NT2/D1 (cell line): ENCODE measurements around the gene RAB3IL1.

Source experiments
- DNase-seq: peaks from one replicate; pipeline ENCODE4 v3.0.0-alpha.2; 2011; ENCODE audit warnings: low read depth, low spot score
- H3K27me3 ChIP-seq: 2 replicates; pipeline ENCODE4 v1.6.0; 2011; ENCODE audit warnings: mild to moderate bottlenecking; ENCODE audit not compliant: insufficient read length, insufficient read depth
- H3K36me3 ChIP-seq: 2 replicates; pipeline ENCODE4 v1.6.1; 2011; ENCODE audit warnings: mild to moderate bottlenecking, low read length, mixed read lengths; ENCODE audit not compliant: insufficient read depth, insufficient read length
- H3K4me1 ChIP-seq: 2 replicates; pipeline ENCODE4 v1.5.1; 2011; ENCODE audit not compliant: insufficient read depth, insufficient read length
- H3K4me3 ChIP-seq: 2 replicates; pipeline ENCODE4 v1.5.1; 2011; ENCODE audit warnings: low read depth; ENCODE audit not compliant: insufficient read length
- H3K9ac ChIP-seq: 2 replicates; pipeline ENCODE4 v1.6.0; 2011; ENCODE audit warnings: low read depth; ENCODE audit not compliant: insufficient read length
- H3K9me3 ChIP-seq: 2 replicates; pipeline ENCODE4 v1.5.1; 2011; ENCODE audit warnings: mild to moderate bottlenecking, low read length; ENCODE audit not compliant: insufficient read depth
- SUZ12 ChIP-seq: IDR thresholded peaks from 2 replicates; pipeline ENCODE4 v1.6.1; 2011; ENCODE audit not compliant: insufficient read length, insufficient read depth; ENCODE audit errors: extremely low read depth
- YY1 ChIP-seq: IDR thresholded peaks from 2 replicates; pipeline ENCODE4 v1.6.1; 2011; ENCODE audit not compliant: insufficient read length, insufficient read depth
- ZNF274 ChIP-seq: IDR thresholded peaks from 2 replicates; pipeline ENCODE4 v1.6.1; 2011; ENCODE audit warnings: mild to moderate bottlenecking, low read depth, low read length

RAB3IL1 gene

DNA sequence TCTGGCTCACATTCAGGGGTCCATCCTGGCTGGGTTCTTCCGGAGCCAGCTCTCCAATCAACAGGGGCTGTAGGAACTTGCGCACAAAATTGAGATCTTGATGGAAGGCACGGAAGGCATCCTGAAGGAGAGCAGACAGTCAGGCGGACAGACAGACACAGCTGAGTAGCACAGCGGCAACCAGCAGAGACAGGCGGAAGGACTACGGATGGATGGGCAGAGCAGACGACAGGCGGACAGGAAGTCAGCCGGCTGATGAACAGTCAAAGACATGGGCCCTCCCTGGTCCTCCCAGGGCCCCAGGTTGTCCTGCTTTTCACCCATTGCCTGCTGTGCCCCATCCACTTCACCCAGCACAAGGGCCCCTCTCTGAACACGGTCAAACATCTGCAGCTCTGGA is 37.3 kb downstream of the RAB3IL1 start:
- DNase-seq = no peak
- Histone ChIP-seq H3K4me1 (peaks cover 22% of the 10 kb centered on the region), H3K36me3 (peaks cover 29% of the 10 kb centered on the region), H3K27me3 (no peaks in the 10 kb centered on the region), H3K9ac (peak overlapping the region; percentile 16), H3K9me3 (no peaks in the 10 kb centered on the region), H3K4me3 (no peak overlapping the region)
- no peak for TF ChIP-seq ZNF274
- no peak for TF ChIP-seq YY1
- TF ChIP-seq SUZ12 = no peak

GRCh38 chr11:61879152-61879551 is 38.2 kb downstream of the RAB3IL1 start:
- no peak for DNase-seq
- no peak overlapping the region for H3K4me3 ChIP-seq
- peaks cover 29% of the 10 kb centered on the region for H3K36me3 ChIP-seq
- H3K9me3 ChIP-seq = no peaks in the 10 kb centered on the region
- peaks cover 24% of the 10 kb centered on the region for H3K4me1 ChIP-seq
- H3K9ac ChIP-seq = no peak overlapping the region
- H3K27me3 ChIP-seq = no peaks in the 10 kb centered on the region
- TF ChIP-seq YY1 (no peak), SUZ12 (no peak), ZNF274 (no peak)

GRCh38 chr11:61875698-61876097 is 41.7 kb downstream of the RAB3IL1 start:
- no peak overlapping the region for H3K4me3 ChIP-seq
- H3K9me3 ChIP-seq = no peaks in the 10 kb centered on the region
- H3K36me3 ChIP-seq = peaks cover 32% of the 10 kb centered on the region
- H3K27me3 ChIP-seq = peaks cover 18% of the 10 kb centered on the region
- TF ChIP-seq ZNF274 (no peak), YY1 (no peak), SUZ12 (no peak)
- DNase-seq = no peak
- H3K4me1 ChIP-seq = peaks cover 29% of the 10 kb centered on the region
- peak overlapping the region; percentile 43 for H3K9ac ChIP-seq

DNA sequence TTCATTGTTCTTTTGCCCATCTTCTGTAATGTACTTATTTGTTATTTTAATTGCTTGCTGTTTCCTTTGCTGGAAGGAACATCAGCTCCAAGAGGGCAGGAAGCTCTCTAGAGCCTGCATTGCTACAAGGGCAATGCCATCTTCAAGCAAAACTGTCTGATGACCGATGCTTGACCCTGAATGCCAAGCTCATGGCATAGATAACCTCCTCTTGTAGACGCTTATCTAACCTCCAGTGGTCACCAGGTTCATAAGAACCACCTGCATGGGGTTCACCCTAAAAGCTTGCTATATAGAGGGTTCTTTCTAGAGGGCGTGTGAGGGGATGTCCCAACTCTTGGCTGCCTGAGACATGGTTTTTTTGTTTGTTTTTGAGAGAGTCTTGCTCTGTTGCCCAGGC is 42.5 kb downstream of the RAB3IL1 start:
- Histone ChIP-seq H3K27me3 (peaks cover 18% of the 10 kb centered on the region), H3K36me3 (peaks cover 28% of the 10 kb centered on the region), H3K4me3 (no peak overlapping the region), H3K9ac (no peak overlapping the region), H3K4me1 (peaks cover 34% of the 10 kb centered on the region), H3K9me3 (no peaks in the 10 kb centered on the region)
- TF ChIP-seq SUZ12 (no peak), ZNF274 (no peak), YY1 (no peak)
- DNase-seq = no peak

DNA sequence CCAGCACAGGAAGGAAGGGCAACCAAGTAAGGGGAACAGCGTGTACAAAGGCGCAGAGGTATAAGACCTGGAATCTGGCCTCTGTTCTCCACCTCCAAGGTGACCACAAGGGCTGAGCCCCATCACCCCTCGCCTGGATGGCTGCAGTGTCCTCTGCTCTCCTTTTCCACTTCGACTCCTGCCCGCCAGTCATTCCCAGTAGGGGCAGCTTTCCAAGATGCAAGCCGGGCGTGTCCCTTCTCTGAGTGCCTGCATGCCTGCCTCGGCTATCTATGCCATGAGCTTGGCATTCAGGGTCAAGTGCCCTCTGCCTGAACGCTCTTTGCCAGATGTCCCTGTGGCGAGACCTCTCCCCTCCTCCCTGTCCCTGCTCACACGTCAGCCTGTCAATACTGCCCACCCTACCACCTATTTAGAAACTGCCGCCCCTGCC is 43.0 kb downstream of the RAB3IL1 start:
- DNase-seq = no peak
- H3K4me1 ChIP-seq = peaks cover 31% of the 10 kb centered on the region
- peaks cover 18% of the 10 kb centered on the region for H3K27me3 ChIP-seq
- TF ChIP-seq ZNF274 (no peak), SUZ12 (no peak), YY1 (no peak)
- peak overlapping the region; percentile 13 for H3K9ac ChIP-seq
- H3K36me3 ChIP-seq = peaks cover 28% of the 10 kb centered on the region
- H3K4me3 ChIP-seq = no peak overlapping the region
- no peaks in the 10 kb centered on the region for H3K9me3 ChIP-seq

DNA sequence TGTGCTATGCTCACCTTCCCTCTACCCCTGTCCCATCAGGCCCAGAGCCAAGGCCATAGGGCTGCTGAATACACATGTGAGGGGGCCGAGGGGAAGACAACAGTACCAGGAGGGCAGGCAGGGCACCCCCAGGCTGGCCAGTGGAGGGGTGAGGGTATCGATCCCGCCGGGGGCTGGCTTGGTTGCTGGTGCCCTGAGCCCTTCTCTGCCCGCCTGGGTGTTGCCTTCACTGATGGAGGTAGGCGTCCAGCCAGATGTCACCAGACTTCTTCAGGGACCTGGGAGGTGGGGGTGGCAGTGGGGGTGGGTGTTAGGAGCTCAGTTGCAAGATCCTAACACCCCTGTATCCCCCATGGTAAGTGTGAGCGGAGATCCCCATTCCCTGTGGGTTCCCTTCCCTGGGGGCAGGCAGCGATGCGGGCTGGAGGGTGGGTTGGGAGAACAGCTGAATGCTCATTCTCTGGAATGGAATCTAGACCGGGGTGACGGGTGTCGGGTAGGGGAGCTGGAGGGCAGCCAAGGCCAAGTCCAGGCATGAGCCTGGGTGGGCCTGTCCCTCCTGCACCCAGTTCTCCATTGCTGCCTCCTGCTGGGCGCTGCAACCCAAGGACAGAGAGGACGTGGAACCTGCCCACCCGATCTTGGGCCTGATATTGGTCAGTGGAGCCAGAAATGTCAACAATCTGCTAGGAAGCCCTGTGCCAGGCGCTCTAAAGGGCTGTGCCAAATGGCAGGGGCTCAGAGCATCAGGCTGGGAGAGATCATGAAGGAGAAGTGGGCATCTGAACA is 43.6 kb downstream of the RAB3IL1 start:
- Histone ChIP-seq H3K4me1 (peaks cover 28% of the 10 kb centered on the region), H3K36me3 (peaks cover 23% of the 10 kb centered on the region), H3K4me3 (no peak overlapping the region), H3K9me3 (no peaks in the 10 kb centered on the region), H3K9ac (no peak overlapping the region), H3K27me3 (peaks cover 18% of the 10 kb centered on the region)
- DNase-seq = no peak
- TF ChIP-seq SUZ12 (no peak), ZNF274 (no peak), YY1 (no peak)

DNA sequence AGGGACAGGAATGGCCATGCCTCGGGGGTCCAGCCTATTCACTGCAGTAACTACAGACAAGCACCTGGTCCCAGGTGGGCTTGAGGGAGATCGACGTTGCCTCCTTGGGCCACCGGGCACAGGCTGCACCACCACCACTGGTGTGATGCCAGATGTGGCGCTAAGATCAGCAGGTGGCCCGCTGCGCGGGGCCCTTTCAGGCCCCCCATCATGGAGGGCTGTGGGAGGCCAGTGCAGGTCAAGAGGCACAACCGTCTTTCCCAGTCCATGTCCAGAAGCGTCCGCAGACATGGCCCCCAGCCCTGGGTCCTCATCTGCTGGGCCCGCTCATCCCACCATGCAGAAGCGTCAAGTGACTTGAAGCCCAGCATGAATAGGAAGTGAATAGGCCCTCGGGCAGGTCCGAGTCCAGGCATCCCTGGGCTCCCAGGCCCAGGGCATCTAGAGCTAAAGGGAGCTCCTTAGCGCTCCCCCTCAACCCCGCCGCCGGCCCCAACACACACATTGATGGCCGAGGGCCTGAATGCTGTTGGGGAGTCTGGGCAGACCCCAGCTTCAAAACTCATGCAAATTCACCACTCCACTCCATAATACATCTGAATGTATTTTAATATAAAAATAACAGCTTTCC is 44.3 kb downstream of the RAB3IL1 start:
- no peaks in the 10 kb centered on the region for H3K9me3 ChIP-seq
- H3K36me3 ChIP-seq = peaks cover 17% of the 10 kb centered on the region
- no peak overlapping the region for H3K9ac ChIP-seq
- H3K4me3 ChIP-seq = no peak overlapping the region
- peaks cover 18% of the 10 kb centered on the region for H3K27me3 ChIP-seq
- TF ChIP-seq ZNF274 = no peak
- TF ChIP-seq YY1 = no peak
- TF ChIP-seq SUZ12 = no peak
- H3K4me1 ChIP-seq = peaks cover 28% of the 10 kb centered on the region
- no peak for DNase-seq
